Sigmoid colon (tissue), 4 donors: ENCODE data around the gene OR2M2.

ENCODE experiments used
- EP300 ChIP-seq, 4 donors: sonication (generic); formaldehyde crosslinking; IDR thresholded peaks; one replicate each; pipeline ENCODE4 v1.6.1; 2017; ENCODE audit warnings: antibody characterized with exemption in 4 of 4
- POLR2A ChIP-seq, 2 donors: fragments of 450-650 bp; IDR thresholded peaks; one replicate each; pipeline ENCODE4 v1.6.1; 2016; ENCODE audit warnings: antibody characterized with exemption in 2 of 2, mild to moderate bottlenecking in 2 of 2, moderate library complexity in 2 of 2
- TF ChIP-seq, protein P1 (sequence below), 4 experiments: fragments of 450-650 bp in 3 of 4; fragments of 200-600 bp in 1 of 4; IDR thresholded peaks; one replicate each; pipeline ENCODE4 v1.5.1; 2016 to 2019; ENCODE audit warnings: antibody characterized with exemption in 4 of 4, mild to moderate bottlenecking in 3 of 4, moderate library complexity in 2 of 4

DNA sequence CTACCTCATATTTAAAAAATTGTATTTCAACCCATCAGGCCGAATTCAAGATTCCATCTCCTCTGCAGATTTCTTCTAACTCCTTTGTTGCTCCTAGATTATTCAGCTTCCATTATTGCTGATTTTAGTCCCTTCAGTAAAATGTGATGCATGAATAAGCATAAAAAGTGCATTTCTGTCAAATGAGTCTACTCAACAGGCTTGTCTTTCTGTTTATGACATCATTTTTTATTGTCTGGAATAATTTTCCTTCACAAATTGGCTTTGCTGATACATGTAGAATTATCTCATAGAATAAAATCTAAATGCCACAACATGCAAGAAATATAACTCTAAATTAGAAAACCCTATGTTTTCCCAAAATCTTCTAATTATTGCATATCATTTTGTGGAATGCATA, 31.3 kb upstream of the OR2M2 start:
- TF ChIP-seq, protein P1, sequence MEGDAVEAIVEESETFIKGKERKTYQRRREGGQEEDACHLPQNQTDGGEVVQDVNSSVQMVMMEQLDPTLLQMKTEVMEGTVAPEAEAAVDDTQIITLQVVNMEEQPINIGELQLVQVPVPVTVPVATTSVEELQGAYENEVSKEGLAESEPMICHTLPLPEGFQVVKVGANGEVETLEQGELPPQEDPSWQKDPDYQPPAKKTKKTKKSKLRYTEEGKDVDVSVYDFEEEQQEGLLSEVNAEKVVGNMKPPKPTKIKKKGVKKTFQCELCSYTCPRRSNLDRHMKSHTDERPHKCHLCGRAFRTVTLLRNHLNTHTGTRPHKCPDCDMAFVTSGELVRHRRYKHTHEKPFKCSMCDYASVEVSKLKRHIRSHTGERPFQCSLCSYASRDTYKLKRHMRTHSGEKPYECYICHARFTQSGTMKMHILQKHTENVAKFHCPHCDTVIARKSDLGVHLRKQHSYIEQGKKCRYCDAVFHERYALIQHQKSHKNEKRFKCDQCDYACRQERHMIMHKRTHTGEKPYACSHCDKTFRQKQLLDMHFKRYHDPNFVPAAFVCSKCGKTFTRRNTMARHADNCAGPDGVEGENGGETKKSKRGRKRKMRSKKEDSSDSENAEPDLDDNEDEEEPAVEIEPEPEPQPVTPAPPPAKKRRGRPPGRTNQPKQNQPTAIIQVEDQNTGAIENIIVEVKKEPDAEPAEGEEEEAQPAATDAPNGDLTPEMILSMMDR (IDR thresholded peaks at IDR 0.05): no peak
- no peak for TF ChIP-seq POLR2A (IDR thresholded peaks at IDR 0.05)
- no peak for TF ChIP-seq EP300 (IDR thresholded peaks at IDR 0.05)
